H1 (cell line): Measurements from ENCODE around the gene OR2H2. TPM values are rescaled to one million over a fixed set of nuclear protein-coding genes. Genes with fewer than 3 reads are reported as not detected.

Experiments used
- BCL11A ChIP-seq, 2 experiments: IDR thresholded peaks; one replicate each; pipeline ENCODE4 v1.6.1; 2011; ENCODE audit warnings: low read depth in 2 of 2, low read length in 2 of 2, mild to moderate bottlenecking in 2 of 2
- EP300 ChIP-seq, 2 experiments: IDR thresholded peaks; 1 replicate in 1 of 2; 2 replicates in 1 of 2; pipeline ENCODE4 v1.6.1; 2011 to 2012; ENCODE audit warnings: low read depth in 2 of 2, low read length in 2 of 2, mild to moderate bottlenecking in 2 of 2, borderline replicate concordance in 1 of 2, inconsistent platforms in 1 of 2, moderate library complexity in 1 of 2
- JUN ChIP-seq: IDR thresholded peaks from 2 replicates; pipeline ENCODE4 v1.6.1; 2011; ENCODE audit warnings: low read depth, mild to moderate bottlenecking, improper control_type of control experiment, low read length
- KDM1A ChIP-seq: fragments of 200-600, 300-600 bp; sonication (generic); IDR thresholded peaks from 2 replicates; pipeline ENCODE4 v1.7.1; 2016; ENCODE audit warnings: mild to moderate bottlenecking, low read length, borderline replicate concordance
- SP4 ChIP-seq: IDR thresholded peaks from 2 replicates; pipeline ENCODE4 v1.6.1; 2012; ENCODE audit warnings: low read length, inconsistent platforms
- polyA plus RNA-seq, 7 experiments: library from polyadenylated mRNA; depleted of rRNA in 3 of 7; stranded (reverse) in 5 of 7; unstranded in 2 of 7; fragments of >200 nt in 5 of 7; fragments of 200-250 nt in 2 of 7; gene quantifications; 1 replicate in 5 of 7; 2 replicates in 1 of 7; 4 replicates in 1 of 7; pipeline versions ENCODE4 v1.2.1 to v1.2.3, GENCODE V29; 2011 to 2013; ENCODE audit warnings: missing spikeins in 2 of 7, mixed read lengths in 2 of 7
- total RNA-seq: library from RNA; stranded (reverse); fragmentation: NEBNext Ultra II Directional; extraction: Animal tissue kit (Norgen Biotek cat#: 25700); gene quantifications from 2 replicates; pipeline ENCODE4 v1.2.1, GENCODE V29; 2021

OR2H2 gene
- total and polyA plus RNA-seq, 2 of the 8 experiments (the other 6 are each of a cell fraction or from before 2014, with no cell fraction given) = not detected

- TF ChIP-seq EP300 (IDR thresholded peaks at IDR 0.05; ENCODE audit: borderline replicate concordance in 1 of 2, low read depth in 2 of 2, low read length in 2 of 2) (no peak), BCL11A (IDR thresholded peaks at IDR 0.05; ENCODE audit: low read depth in 2 of 2, low read length in 2 of 2) (no peak), SP4 (no peak), JUN (no peak), KDM1A (no peak)
These were observed 37.3 kb upstream of the OR2H2 start (continued) for GRCh38 chr6:29547573-29547972.
